Loucy (cell line): ENCODE results near the gene MDH1.

Experiments
- EZH2phosphoT487 ChIP-seq: fragments of 200-600 bp; IDR thresholded peaks from 2 replicates; pipeline ENCODE4 v1.6.1; 2018; ENCODE audit warnings: antibody characterized with exemption, mild to moderate bottlenecking, moderate library complexity, borderline replicate concordance
- TF ChIP-seq, protein P1 (sequence below): fragments of 200-600 bp; sonication (generic); conservative IDR thresholded peaks from 2 replicates; pipeline ENCODE4 v1.5.1; 2014; ENCODE audit warnings: mild to moderate bottlenecking, antibody characterized with exemption, low read length

DNA sequence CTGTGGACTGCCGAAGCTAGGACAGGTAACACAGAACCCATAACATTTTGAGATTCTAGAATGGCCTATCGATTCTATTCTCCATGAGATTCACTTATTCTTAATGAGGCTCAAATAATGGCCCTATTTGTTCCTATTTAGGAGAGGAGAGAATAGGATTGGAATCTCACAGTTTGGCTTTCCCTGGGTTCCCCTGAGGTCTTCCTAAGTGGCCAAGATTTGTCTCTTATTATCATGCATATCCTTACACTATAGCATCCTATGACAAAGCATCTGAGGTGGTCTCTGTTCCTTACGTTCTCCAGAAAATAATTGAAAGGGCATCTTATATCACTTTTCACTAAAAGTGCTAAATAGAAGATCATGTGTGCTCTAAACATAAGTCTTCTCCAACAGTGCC, 10.0 kb upstream of the MDH1 start:
- TF ChIP-seq, protein P1, sequence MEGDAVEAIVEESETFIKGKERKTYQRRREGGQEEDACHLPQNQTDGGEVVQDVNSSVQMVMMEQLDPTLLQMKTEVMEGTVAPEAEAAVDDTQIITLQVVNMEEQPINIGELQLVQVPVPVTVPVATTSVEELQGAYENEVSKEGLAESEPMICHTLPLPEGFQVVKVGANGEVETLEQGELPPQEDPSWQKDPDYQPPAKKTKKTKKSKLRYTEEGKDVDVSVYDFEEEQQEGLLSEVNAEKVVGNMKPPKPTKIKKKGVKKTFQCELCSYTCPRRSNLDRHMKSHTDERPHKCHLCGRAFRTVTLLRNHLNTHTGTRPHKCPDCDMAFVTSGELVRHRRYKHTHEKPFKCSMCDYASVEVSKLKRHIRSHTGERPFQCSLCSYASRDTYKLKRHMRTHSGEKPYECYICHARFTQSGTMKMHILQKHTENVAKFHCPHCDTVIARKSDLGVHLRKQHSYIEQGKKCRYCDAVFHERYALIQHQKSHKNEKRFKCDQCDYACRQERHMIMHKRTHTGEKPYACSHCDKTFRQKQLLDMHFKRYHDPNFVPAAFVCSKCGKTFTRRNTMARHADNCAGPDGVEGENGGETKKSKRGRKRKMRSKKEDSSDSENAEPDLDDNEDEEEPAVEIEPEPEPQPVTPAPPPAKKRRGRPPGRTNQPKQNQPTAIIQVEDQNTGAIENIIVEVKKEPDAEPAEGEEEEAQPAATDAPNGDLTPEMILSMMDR: no peak
- no peak for TF ChIP-seq EZH2phosphoT487
